HT-29 (cell line): ENCODE measurements around the gene PCYT1A. TPM values are rescaled to one million over a fixed set of nuclear protein-coding genes. Genes with fewer than 3 reads are reported as not detected.
"Not testable (repeated sequence)": the region's sequence is repeated elsewhere in the genome, so short reads cannot be mapped to it uniquely, and the experiment has no call there.

Experiments used
- DNase-seq: peaks from one replicate; pipeline ENCODE4 v3.0.0-alpha.2; 2015; ENCODE audit warnings: low spot score
- small RNA-seq: library from RNA; depleted of rRNA; stranded (forward); fragments of <200 nt; gene quantifications from one replicate; pipeline ENCODE3, GENCODE V24; 2014
- total RNA-seq: library from RNA; depleted of rRNA; stranded (reverse); fragments of >200 nt; shearing (Covaris generic); gene quantifications from 2 replicates; pipeline ENCODE4 v1.2.3, GENCODE V29; 2014; rRNA removed

Gene PCYT1A
- total RNA-seq, 1 experiment from 2014 or later, result 30.6 TPM

DNA sequence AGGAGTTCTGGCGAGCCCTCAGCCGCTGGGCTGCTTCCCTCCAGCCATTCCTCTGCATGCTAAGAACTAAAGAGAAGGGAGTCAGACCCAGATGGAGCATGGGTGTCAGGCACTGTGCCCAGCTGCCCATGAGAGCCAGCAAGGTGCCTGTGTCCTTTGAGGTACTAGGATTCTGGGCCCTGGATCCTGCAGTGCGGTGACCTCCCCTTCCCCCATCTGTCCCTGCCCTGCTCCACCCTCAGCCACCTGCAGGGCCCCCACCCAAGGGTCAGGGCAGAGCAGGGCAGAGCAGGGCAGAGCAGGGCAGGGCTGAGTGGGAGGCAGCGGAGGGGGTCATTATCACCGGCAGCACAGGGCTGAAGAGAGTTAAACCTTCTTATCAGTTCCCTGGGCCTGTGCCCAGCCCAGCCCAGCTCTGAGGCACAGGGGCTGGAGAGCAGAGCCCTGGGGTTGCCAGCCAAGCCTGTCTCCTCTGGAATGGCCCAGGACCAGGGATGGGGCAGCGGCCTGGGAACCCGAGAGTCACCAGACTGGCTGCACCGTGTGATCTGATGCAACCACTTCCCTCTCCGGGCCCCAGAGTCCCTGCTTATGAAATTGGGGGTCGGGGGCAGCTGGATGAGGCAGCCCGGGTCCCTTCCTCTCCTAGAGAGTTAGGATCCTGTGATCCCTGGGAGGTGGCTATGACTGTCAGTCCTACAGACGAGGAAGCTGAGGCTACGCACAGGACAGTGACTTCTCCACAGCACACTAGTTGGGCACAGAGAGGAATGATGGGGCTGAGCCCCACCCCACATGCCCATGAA is 93.6 kb downstream of the PCYT1A start:
- peak; percentile 39 for DNase-seq

DNA sequence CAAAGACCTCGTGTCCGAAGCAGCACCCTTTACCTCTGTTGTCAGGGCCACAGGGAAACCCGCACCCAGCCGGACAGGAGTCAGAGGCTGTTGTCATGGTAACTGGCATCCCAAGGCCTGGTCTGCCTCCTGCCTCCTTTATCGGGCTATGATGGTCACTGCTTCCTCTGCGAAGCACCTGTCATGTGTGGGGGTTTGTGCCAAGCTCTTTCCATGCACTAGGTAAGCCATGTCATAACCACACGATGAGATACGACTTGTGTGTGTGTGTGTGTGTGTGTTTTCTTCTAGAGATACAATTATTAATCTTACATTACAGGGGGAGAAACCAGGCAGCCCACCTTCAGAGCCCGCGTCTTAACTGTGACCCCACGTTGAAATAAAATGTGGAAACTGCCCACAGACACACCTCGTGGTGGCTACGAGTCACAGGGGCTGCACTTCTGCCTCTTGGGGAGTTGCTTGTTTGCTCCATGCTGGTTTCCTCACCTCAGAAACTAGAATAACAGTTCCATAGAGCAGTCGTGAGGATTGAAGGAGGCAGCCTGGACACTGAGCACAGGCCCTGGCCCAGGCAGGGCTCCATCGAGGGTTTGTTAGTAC is 94.3 kb downstream of the PCYT1A start:
- DNase-seq, result peak; percentile 28

DNA sequence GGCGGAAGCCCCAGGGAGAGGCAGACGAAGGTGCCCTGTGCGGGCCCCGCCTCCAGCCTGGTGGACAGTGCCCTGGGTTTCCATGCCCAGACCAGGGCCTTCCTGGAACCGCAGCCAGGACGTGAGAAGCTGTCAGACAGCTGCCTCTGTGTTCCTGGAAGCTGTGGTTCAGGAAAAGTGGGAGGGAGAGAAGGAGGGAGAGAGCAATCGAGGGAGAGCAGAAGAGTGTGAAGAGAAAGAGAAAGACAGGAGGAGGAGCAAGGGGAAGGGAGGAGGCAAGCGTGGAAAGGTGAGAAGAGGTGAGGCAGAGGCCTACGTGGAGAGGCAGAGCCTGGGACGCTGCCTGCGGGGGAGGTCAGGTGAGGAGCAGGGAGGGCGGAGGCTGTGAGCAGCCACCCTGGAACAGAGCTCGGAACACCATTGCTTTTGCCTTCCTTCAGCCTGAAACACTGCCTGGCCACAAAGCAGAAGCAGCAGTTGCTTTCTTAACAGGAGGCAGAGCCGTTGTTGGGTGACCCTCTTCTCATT is 94.9 kb downstream of the PCYT1A start:
- DNase-seq, result peak; percentile 36

DNA sequence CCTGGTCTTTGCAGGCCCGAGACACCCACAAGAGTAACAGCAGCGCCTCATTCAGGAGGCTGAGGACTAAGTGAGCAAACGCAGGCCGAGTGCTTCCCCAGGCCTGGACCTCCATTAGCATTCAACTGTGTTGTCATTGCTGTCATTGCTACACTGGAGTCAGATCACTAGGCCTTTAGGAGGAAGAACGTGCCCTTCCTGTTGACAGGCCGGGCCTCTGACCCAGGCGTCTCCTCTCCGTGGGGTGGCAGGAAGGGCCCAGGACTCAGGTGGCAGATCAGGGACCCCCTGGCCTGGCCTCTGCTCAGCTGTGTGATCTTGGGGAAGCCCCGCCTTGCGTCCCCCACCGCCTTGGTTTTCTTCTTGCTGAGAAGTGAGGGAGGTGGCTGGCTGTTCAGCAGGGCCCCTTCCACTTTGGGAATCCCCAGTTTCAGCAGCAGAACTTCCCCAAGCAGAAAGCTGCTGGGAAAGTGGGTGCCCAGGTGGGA is 95.4 kb downstream of the PCYT1A start:
- DNase-seq, result no peak

DNA sequence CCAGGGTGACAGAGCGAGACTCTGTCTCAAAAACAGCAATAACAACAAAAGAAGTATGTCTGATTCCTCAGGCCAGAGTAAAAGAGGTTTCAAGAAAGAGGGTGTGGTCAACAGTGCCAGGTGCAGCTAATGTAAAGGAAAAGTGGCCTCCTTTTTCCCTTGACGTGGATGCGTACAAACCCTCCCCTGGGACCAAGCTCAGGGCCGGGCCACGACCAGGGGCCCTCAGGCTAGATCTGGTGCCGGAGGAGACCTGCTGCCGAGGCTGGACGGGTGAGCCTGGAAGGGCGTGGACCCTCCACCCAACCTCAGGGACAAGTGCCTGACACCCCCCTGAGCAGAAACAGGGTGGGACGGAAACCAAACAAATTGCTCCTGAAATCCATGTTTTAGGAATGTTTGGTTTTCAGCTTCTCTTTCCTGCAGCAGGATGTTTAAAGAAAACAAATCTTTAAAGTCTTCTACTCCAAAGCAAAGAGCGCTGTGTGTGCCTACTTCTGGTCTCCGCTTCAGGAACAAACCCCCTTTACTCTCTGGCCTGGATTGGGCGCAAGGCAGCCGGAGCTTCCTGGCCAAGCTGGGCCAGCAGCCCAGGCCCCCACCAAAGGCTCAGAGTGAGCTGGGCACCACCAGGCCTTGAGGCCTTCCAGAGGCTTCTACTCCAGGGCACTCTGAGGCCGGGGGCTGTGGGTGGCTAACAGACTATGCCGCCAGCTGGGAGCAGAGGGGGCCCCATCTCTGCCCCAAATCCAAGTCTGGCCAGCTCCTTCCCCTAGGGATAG is 97.8 kb downstream of the PCYT1A start:
- no peak for DNase-seq

DNA sequence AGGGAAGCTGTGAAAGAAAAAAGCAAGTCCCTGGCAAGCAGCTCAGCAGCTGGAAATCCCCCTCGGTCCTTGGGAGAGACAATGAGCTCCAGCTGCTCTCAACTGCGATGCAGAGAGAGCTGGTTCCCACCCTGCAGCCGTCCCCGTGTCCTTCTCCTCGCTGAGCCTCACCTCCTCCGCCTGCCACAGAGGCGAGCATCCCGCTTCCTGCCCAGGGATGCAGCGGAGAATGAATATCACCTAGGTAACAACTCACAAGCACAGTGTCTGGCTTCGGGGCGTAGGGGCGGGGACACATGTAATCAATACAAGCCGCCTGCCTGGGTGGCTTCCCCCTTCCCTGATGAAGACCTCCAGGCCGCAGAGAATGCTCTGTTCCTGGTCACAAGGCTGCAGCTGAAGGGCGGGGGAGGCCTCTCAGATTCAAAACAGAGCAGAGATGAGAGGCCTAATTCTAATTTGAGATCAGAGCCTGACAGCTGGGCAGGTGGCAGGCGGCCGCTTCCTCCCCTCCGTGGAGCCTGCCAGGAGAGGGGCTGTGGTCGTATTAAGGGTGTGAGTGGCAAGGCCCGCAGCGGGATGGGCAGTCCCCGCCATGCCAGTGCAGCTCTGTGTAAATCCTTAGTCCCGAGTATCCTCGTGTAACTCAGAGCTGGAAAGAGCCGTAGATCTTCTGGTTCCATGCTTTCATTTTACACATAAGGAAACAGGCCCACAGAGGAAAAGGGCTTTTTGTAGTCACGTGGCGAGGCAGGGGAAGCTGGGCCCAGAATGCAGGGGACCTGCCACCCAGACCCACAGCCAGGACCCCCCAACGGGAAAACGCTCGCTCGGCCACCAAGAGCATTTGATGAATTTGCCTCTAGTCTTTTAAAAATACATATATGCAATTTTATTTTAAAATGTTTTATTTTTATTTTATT is 100.6 kb downstream of the PCYT1A start:
- no peak for DNase-seq

DNA sequence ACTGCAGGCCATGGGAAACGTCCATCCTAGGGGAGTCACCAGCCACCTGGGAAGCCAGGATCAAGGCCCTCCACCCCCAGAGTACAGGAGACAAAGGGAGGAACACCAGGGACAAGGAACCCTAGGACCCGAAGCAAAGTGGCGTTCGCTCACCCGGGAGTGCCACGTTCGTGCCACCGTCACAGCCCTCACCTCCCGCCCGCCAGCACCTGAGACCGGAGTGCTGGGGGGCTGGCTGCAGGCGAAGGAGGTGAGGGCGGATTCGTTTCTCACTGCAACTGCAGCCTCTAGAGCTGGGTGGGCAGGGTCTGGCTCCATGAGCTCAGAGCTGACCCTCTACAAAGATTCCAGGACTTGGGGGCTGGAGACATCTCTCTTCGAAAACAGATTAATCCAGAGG is 102.6 kb downstream of the PCYT1A start:
- no peak for DNase-seq

DNA sequence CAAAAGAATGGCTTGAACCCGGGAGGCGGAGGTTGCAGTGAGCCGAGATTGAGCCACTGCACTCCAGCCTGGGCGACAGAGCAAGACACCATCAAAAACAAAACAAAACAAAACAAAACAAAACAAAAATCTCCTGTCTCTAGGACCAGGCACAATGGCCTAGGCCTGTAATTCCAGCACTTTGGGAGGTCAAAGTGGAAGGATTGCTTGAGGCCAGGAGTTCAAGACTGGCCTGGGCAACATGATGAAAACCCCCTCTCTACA is 103.4 kb downstream of the PCYT1A start:
- not testable (repeated sequence) for DNase-seq

DNA sequence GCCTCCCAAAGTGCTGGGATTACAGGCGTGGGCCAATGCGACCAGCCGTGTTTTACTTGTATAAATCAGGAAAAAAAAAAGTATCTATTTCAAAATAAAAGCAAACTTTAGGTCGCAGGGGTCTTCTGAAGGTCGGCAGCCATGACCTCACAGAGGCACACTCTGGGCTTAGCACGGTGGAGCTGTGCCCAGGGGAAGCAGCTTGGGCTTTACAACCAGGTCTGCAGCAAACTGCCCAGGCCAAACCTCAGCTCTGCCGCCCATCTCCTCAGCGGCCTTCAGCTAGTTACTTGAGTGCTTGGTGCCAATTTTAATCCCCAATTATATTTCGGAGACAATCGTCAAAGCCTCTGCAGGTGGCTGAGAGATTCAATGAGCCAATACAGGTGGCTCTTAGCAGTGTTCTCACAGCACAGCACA is 106.4 kb downstream of the PCYT1A start:
- DNase-seq, result no peak

DNA sequence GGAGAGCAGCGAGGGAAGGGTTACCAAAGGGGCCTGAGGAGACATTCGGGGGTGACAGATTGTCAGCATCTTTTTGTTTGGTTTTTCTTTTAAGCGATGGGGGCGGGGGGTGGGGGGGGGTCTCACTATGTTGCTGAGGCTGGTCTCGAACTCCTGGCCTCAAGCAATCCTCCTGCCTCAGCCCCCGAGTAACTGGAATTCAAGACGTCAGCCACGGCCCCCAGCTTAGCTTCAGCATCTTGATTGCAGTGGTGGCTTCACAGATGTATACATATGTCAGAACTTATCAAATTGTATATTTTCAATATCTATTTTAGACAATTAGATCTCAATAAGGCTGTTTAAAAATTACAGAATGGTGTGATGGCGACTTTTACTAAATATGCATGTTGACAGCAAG is 107.2 kb downstream of the PCYT1A start:
- DNase-seq, result no peak

Small RNA genes lying within 50 kb of the gene (small RNA-seq; reads per million reads assigned to genes)
- gene AC069257.2 (not detected), gene RF00019 (not detected)

Other genes with a start within 250 kb of the PCYT1A start
- 234 and 253 TPM in 2 replicates for gene TFRC, start 205.6 kb downstream of the PCYT1A start, total RNA-seq
- gene ZDHHC19, start 76.3 kb downstream of the PCYT1A start, total RNA-seq, result not detected in 2 replicates
- 0.26 TPM in 1 of 2 replicates, not detected in the other for gene SLC51A, start 71.2 kb downstream of the PCYT1A start, total RNA-seq
- 11.1 and 15.5 TPM in 2 replicates for gene DYNLT2B, start 30.5 kb upstream of the PCYT1A start, total RNA-seq
- not detected in 2 replicates for gene TM4SF19, start 50.7 kb upstream of the PCYT1A start, total RNA-seq
- gene UBXN7, start 144.7 kb upstream of the PCYT1A start, total RNA-seq, result 7.0 and 9.3 TPM in 2 replicates
- gene RNF168, start 216.0 kb upstream of the PCYT1A start, total RNA-seq, result 19.4 and 19.5 TPM in 2 replicates
- not detected in 2 replicates for gene SMCO1, start 227.6 kb upstream of the PCYT1A start, total RNA-seq